Parathyroid adenoma (tissue), 2 donors: ENCODE measurements around the gene CHI3L2.
A peak's percentile ranks its signal among the peaks of the same experiment; 100 is the strongest.

Source experiments
- H2AFZ ChIP-seq: fragments of 300-600 bp; sonication (generic); one replicate; pipeline ENCODE4 v1.7.0; 2017; ENCODE audit warnings: antibody characterized with exemption, mild to moderate bottlenecking
- H3K27ac ChIP-seq: fragments of 300-600 bp; sonication (generic); one replicate; pipeline ENCODE4 v1.7.0; 2017
- H3K27me3 ChIP-seq: fragments of 300-600 bp; sonication (generic); one replicate; pipeline ENCODE4 v1.7.0; 2017; ENCODE audit warnings: low read length; ENCODE audit not compliant: control insufficient read depth, insufficient read depth
- H3K36me3 ChIP-seq: fragments of 300-600 bp; sonication (generic); one replicate; pipeline ENCODE4 v1.7.0; 2017; ENCODE audit warnings: low read length; ENCODE audit not compliant: control insufficient read depth, insufficient read depth
- H3K4me1 ChIP-seq: fragments of 300-600 bp; sonication (generic); one replicate; pipeline ENCODE4 v1.7.0; 2017; ENCODE audit warnings: control low read depth
- H3K4me2 ChIP-seq: fragments of 300-600 bp; sonication (generic); one replicate; pipeline ENCODE4 v1.7.0; 2017; ENCODE audit warnings: low read length
- H3K4me3 ChIP-seq: fragments of 300-600 bp; sonication (generic); one replicate; pipeline ENCODE4 v1.7.0; 2017; ENCODE audit warnings: low read depth, low read length
- H3K79me2 ChIP-seq: fragments of 300-600 bp; sonication (generic); one replicate; pipeline ENCODE4 v1.7.0; 2017; ENCODE audit warnings: control low read depth
- H3K9ac ChIP-seq: fragments of 300-600 bp; sonication (generic); one replicate; pipeline ENCODE4 v1.7.0; 2017; ENCODE audit warnings: mild to moderate bottlenecking
- H3K9me3 ChIP-seq: fragments of 300-600 bp; sonication (generic); one replicate; pipeline ENCODE4 v1.7.0; 2017; ENCODE audit warnings: low read length; ENCODE audit not compliant: control insufficient read depth
- TF ChIP-seq, protein P1 (sequence below): fragments of 300-600 bp; sonication (generic); IDR thresholded peaks from one replicate; pipeline ENCODE4 v1.7.0; 2017; ENCODE audit warnings: antibody characterized with exemption, mild to moderate bottlenecking
- donor health status: primary hyperparathyroidism.

Gene CHI3L2

DNA sequence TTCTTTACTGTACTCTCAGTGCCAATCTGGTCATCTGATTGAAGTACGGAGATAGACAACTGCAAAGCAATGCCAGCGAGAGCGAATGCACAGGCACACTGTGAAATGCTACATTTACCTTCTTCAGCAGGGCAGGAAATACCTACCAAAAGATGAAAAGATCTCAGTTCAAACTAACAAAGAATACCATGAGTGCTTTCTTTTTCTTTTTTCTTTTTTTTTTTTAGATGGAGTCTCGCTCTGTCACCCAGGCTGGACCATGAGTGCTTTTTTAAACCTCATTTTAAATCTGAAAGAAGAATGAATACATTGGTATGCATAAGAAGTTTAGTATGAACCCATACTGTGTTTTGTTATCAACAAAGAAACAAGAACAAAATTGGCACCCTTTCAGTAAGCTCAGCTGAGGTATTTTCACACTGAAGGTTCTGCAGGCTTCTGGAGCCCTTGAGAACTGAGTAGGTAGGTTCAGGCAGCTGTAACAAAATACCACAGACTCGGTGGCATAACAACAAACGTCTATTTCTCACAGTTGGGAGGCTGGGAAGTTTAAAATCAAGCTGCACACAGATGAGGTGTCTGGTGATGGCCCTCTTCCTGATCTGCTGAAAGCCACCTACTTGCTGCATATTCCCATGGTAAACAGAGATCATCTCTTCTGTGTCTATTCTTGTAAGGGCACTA is 1.7 kb upstream of the CHI3L2 start:
- peak overlapping the region; percentile 75 for H2AFZ ChIP-seq
- H3K9ac ChIP-seq, result no peak overlapping the region
- H3K4me1 ChIP-seq, result peaks cover 23% of the 10 kb centered on the region
- peak overlapping the region; percentile 40 for H3K4me3 ChIP-seq
- H3K4me2 ChIP-seq, result peak overlapping the region; percentile 57
- H3K79me2 ChIP-seq, result no peaks in the 10 kb centered on the region
- peak overlapping the region; percentile 91 for H3K27ac ChIP-seq
- no peaks in the 10 kb centered on the region for H3K9me3 ChIP-seq
- H3K36me3 ChIP-seq, result no peaks in the 10 kb centered on the region
- H3K27me3 ChIP-seq, result no peaks in the 10 kb centered on the region
- TF ChIP-seq, protein P1, sequence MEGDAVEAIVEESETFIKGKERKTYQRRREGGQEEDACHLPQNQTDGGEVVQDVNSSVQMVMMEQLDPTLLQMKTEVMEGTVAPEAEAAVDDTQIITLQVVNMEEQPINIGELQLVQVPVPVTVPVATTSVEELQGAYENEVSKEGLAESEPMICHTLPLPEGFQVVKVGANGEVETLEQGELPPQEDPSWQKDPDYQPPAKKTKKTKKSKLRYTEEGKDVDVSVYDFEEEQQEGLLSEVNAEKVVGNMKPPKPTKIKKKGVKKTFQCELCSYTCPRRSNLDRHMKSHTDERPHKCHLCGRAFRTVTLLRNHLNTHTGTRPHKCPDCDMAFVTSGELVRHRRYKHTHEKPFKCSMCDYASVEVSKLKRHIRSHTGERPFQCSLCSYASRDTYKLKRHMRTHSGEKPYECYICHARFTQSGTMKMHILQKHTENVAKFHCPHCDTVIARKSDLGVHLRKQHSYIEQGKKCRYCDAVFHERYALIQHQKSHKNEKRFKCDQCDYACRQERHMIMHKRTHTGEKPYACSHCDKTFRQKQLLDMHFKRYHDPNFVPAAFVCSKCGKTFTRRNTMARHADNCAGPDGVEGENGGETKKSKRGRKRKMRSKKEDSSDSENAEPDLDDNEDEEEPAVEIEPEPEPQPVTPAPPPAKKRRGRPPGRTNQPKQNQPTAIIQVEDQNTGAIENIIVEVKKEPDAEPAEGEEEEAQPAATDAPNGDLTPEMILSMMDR, result no peak

GRCh38 chr1:111227851-111228747 is 586 bp downstream of the CHI3L2 start:
- no peak overlapping the region for H3K9ac ChIP-seq
- H3K4me3 ChIP-seq, result no peak overlapping the region
- H3K4me2 ChIP-seq, result no peak overlapping the region
- H3K79me2 ChIP-seq, result no peaks in the 10 kb centered on the region
- no peaks in the 10 kb centered on the region for H3K27me3 ChIP-seq
- TF ChIP-seq, protein P1, result no peak
- peaks cover 17% of the 10 kb centered on the region for H3K4me1 ChIP-seq
- no peak overlapping the region for H3K27ac ChIP-seq
- peak overlapping the region; percentile 68 for H2AFZ ChIP-seq
- no peaks in the 10 kb centered on the region for H3K36me3 ChIP-seq
- H3K9me3 ChIP-seq, result no peaks in the 10 kb centered on the region

GRCh38 chr1:111228748-111229126 is 1.2 kb downstream of the CHI3L2 start:
- Histone ChIP-seq H3K4me1 (peaks cover 13% of the 10 kb centered on the region), H3K27ac (no peak overlapping the region), H3K9me3 (no peaks in the 10 kb centered on the region), H3K36me3 (no peaks in the 10 kb centered on the region), H3K4me3 (no peak overlapping the region), H2AFZ (peak overlapping the region; percentile 68), H3K9ac (no peak overlapping the region), H3K4me2 (no peak overlapping the region), H3K79me2 (no peaks in the 10 kb centered on the region), H3K27me3 (no peaks in the 10 kb centered on the region)
- TF ChIP-seq, protein P1, result no peak

DNA sequence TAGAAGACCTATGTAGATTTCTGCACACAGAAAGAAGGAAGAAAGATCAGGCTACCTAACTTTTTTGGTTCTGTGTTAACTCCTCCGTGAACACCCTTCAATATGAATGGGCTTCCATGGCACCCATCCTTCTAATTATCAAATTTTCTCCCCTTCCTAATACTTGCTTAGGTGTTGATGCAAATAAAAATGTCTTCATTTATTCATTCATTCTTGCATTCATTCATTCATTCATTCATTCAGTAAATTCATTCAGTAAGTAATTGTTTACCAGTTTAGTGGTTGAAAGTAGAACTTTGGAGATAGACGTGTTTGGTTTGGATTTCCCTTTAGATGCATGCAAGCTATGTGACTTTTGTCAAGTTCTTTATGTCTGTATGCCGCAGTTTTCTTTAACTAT is 4.6 kb downstream of the CHI3L2 start:
- Histone ChIP-seq H3K79me2 (no peaks in the 10 kb centered on the region), H3K4me1 (peaks cover 16% of the 10 kb centered on the region)

More for the DNA sequence above, 4.6 kb downstream of the CHI3L2 start:
- no peaks in the 10 kb centered on the region for H3K36me3 ChIP-seq
- H3K4me3 ChIP-seq, result no peak overlapping the region
- H3K9me3 ChIP-seq, result no peaks in the 10 kb centered on the region
- no peak overlapping the region for H3K4me2 ChIP-seq
- TF ChIP-seq, protein P1, result no peak
- no peak overlapping the region for H2AFZ ChIP-seq
- H3K27ac ChIP-seq, result no peak overlapping the region
- no peaks in the 10 kb centered on the region for H3K27me3 ChIP-seq
- H3K9ac ChIP-seq, result no peak overlapping the region
